SH-SY5Y (cell line): ENCODE measurements around the gene GAS2L3.

Experiments used
- GATA2 ChIP-seq: IDR thresholded peaks from 2 replicates; pipeline ENCODE4 v1.6.1; 2011; ENCODE audit warnings: mild to moderate bottlenecking, low read depth, low read length
- GATA3 ChIP-seq: IDR thresholded peaks from 2 replicates; pipeline ENCODE4 v1.6.1; 2011; ENCODE audit warnings: low read depth, mild to moderate bottlenecking, low read length, moderate library complexity

GAS2L3 gene

DNA sequence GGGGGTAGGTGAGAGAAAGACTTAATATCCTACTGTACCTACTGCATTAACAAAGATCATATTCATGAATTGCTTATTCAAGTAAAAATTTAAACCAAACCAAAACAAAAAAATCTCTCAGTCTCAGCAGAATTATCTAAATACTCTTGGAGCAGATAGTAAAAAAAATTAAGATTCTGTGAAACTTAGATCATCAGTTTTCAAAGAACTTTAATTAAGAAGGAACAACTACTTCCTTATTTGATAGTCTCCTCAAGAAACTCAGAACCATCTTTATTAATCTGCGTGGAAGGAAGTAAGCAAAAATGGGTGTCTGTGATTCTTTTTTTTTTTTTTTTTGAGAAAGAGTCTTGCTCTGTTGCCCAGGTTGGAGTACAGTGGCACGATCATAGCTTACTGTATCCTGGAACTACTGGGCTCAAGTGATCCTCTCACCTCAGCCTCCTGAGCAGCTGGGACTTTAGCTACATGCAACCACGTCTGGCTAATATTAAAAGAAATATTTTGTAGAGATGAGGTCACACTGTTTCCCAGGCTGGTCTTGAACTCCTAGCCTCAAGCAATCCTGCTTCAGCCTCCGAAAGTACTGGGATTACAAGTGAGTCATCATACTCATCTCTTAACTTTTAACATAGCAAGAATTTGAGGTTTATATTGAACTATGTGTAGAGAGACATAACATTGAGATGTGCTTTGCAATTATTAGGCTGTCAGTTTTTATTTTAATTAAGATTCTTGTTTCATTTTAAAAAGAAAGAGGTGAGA lies 37.4 kb downstream of the GAS2L3 start:
- TF ChIP-seq GATA2, result no peak
- TF ChIP-seq GATA3, result no peak

GRCh38 chr12:100612606-100613005 lies 39.1 kb downstream of the GAS2L3 start:
- TF ChIP-seq GATA3, result no peak
- no peak for TF ChIP-seq GATA2

DNA sequence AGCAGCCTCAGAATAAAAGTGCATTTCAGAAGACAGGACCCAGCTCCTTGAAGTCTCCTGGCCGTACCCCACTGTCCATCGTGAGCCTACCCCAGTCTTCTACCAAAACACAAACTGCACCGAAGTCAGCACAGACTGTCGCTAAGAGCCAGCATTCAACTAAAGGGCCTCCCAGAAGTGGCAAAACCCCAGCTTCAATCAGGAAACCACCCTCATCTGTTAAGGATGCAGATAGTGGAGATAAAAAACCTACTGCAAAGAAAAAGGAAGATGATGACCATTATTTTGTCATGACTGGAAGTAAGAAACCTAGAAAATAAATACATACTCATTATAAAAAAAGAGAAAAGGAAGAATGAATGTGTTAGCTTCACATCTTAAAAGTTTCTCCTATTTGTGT lies 51.1 kb downstream of the GAS2L3 start:
- TF ChIP-seq GATA3 (no peak), GATA2 (no peak)

DNA sequence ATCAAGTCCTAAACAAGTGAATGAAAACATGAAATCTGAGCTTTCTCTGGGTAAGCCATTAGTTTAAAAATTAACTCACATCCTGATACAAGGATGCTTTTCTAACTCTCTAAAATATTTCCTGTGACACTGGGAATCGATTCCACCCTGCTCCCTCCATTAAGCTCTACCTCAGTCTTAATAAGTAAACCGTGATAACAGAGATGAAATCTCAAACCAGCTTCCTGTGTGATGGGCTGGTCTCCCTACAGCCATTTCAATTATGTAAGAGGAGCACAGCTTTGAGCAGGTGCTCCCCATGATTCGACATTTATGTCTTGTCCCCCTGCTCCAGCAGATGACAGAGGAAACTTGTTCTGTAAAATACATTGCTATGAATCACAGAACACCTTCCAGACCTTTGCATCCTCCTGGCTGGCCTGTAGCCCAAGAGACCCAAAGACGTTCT lies 59.0 kb downstream of the GAS2L3 start:
- TF ChIP-seq GATA2 (no peak), GATA3 (no peak)

GRCh38 chr12:100643246-100643645 lies 69.8 kb downstream of the GAS2L3 start:
- no peak for TF ChIP-seq GATA3
- no peak for TF ChIP-seq GATA2

DNA sequence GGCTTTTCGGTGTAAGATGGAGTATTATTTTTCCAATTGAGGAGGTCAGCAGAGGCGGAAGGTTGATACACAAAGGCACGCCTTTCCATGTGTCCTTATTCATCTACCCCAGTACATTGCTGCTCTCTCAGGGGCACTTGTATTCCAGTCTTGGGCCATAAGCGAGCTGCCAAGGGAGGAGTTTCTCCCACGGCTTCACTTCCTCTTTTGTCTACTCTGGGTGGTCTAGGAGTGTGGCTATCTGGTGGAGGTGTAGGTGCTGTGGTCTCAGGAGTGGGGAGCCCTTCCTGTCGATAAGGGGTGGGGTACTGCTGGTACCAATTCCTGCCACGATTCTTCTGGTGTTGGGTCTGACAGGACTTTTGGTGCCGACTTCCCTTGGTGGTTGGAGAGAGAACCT lies 73.4 kb downstream of the GAS2L3 start:
- TF ChIP-seq GATA3, result no peak
- no peak for TF ChIP-seq GATA2

DNA sequence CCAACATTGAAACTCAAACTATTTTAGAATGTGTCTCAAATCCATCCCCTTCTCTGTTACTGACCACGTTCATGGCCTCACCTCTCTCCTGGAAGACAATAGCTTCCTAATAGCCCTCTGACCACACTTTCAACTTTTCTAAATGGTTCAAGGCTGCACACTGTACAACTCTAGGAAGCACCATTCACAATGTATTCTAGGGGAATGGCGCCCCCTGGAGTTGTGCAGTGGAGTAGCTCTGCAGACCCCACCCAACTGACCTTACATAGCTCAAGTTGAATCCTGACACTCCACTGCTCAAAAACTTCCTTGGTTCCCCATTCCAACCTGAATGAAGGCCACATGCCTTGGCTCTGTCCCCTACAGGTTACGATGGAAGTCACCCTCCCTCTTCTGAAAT lies 77.6 kb downstream of the GAS2L3 start:
- TF ChIP-seq GATA3 (no peak), GATA2 (no peak)

DNA sequence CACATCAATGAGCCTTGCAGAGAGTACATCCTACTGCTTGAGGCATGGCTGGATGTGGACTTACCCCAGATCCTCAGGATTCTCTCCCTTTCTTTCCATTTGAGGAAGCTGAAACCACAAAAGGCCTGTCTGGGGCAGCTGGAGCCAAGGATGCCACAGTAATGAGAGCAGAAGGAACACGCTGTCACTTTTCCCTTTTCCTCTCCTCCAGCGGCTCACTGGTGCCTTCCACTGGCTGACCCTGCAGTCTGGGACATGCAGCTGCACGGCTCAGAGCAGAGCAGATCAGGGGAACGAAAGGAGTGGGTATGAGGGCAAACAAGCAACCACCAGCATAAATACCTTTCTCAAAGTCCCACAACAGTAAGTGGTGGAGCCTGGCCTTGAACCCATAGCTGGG lies 78.2 kb downstream of the GAS2L3 start:
- no peak for TF ChIP-seq GATA2
- no peak for TF ChIP-seq GATA3

DNA sequence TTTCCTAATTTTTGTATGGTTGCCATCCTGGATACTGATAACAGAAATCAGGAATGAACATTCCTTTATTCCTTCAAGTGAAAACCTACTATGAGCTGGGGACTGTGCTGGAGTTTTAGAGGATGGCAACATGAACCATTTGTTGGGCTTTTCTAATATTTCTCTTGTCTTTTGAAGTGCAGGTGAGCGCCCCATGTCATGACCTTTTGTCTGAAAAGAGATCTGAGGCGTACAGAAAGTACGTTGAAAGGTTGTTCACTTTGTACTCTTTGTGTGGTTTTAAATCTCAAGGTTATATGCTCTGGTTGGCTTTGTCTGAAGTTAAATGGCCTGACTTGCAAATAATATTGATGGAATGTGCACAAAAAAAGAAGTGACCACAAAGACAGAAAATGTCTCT lies 79.0 kb downstream of the GAS2L3 start:
- TF ChIP-seq GATA2 (no peak), GATA3 (no peak)

DNA sequence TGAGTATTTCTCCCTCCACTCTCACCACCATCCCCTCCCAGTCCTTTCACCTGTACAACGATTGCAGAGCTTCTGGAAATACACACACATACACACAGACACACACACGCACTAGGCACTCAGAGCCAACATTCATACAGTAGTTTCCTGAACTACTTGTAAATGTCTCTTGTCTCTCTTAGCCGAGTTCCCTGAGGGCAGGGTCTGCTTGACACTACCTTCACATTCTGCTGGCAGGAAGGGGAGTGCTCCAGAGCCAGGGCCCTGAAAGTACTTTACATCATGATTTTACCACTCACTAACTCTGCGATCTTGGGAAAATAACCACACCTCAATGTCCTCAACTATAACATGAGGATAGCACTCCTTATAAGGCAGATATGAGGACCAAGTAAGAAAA lies 82.7 kb downstream of the GAS2L3 start:
- TF ChIP-seq GATA3 (no peak), GATA2 (no peak)

DNA sequence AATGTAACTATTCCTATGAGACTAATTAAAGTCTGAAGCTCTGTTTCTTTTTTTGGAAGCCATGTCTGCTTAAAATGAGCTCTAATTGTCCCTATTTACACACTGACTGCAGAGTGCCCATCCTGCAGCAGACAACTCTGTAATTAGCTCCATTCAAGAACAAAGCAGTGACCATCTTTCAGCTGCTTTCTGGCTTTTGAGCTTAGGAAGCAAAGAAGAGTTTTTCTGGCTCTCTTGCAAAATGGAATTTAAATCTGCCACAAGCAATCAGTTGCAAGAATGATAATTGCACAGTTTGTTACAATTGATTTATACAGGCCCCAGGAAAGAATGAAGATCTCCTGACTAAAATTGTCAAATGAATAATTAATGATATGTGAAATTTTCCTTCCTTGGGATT lies 83.4 kb downstream of the GAS2L3 start:
- TF ChIP-seq GATA2 (no peak), GATA3 (no peak)

GRCh38 chr12:100661300-100661951 lies 87.9 kb downstream of the GAS2L3 start:
- no peak for TF ChIP-seq GATA3
- TF ChIP-seq GATA2, result no peak

DNA sequence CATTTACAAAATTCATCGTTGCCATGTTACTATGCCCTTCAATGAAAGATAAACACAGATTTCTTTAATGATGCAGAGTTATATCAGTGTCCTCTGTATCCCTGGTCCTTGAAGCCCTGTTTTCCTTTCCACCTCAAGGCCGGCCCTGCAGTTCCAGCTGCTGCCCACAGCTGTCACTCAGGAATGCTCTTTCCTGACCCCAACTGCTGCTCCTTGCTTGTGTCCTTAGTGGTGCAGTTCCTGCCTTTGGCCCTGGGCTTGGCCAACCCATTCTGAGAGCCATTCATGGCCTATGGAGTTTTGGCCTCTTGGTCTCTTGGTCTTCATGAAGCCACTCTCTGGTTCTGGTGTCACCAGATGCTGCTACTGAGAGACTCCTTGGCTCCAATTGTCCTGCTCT lies 93.1 kb downstream of the GAS2L3 start:
- no peak for TF ChIP-seq GATA3
- no peak for TF ChIP-seq GATA2

DNA sequence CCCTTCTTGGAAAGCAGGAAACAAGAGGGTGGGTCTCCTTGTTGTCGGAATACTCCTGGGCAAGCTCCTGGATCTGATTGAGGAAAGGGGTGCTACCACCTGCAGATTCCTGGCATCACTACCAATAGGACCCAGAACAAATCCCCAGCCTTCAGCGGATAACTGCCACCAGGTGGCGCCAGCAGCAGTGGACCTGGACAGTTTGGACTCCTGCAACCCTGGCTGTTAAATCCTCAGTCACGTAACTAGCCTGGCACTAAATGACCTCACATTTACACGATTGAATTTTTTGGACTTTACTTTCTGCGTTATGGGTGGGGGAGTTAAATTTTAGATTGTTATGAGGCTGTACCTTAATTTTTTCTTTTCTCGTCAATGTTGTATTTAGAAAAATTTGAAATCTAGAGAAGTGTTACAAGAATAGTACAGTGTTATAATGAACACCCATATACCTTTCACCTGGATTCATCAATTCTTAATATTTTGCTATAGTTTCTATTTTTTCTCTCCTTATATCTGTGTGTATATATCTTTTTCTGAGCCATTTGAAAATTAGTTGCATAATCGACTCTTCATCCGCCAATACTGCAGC lies 95.6 kb downstream of the GAS2L3 start:
- no peak for TF ChIP-seq GATA2
- TF ChIP-seq GATA3, result no peak

GRCh38 chr12:100669922-100670321 lies 96.4 kb downstream of the GAS2L3 start:
- no peak for TF ChIP-seq GATA3
- no peak for TF ChIP-seq GATA2
